ENCODE measurements around the gene SORD. TPM values are rescaled to one million over a fixed set of nuclear protein-coding genes. Genes with fewer than 3 reads are reported as not detected.
A peak's percentile ranks its signal among the peaks of the same experiment; 100 is the strongest.
"Not testable (repeated sequence)": the region's sequence is repeated elsewhere in the genome, so short reads cannot be mapped to it uniquely, and the experiment has no call there.

SORD gene
- total and polyA plus RNA-seq, 10 of the 15 experiments (the other 5 are each of a cell fraction or from before 2014, with no cell fraction given) = 7.5 to 51.6 (median 40.1) TPM

DNA sequence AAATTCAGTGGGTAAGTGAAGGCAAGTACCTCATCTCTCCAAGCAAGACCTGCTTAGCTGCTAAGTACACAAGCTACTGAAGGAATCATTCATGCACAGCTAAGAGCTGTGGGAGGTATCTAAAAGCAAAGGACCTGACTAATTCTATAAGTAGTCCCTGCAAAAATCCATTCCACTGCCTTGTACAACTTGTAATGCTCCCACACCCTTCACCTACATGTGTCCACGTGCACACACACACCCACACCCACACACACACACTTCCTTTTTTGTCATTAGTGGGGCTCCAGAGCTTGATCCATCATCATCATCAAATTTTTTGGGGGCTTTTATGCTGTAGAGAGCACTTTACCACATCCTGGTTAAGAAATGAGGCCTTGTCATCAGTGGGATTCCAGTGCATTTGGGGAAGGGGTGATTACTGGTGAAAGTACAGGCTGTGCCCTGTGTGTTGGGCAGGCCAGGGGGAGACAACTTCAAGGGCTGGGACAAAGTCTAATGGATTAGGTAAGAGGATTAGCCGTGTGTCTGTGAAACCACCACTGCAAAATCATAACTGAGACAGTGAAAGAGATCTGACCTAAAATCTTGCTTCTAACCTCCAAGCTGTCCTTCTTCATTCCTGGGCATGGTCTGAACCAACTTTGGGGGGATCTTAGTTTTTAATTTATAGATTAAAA is 19.1 kb upstream of the SORD start:
- H3K4me1 ChIP-seq (ENCODE audit: control insufficient read depth, insufficient read depth, low read length); H3K27ac ChIP-seq (ENCODE audit: control insufficient read depth, insufficient read depth); intact Hi-C loops (cut with micrococcal nuclease; ENCODE audit: unreplicated experiment); BruUV-seq (replicated peaks); H3K36me3 ChIP-seq (ENCODE audit: control insufficient read depth in 2 of 2, insufficient read depth in 2 of 2, low read length in 1 of 2); H3K4me3 ChIP-seq; H3K9ac ChIP-seq (ENCODE audit: control insufficient read depth, insufficient read depth, low read length); H2AFZ ChIP-seq (ENCODE audit: control insufficient read depth, low read depth, low read length); H3K79me2 ChIP-seq (ENCODE audit: control insufficient read depth, insufficient read depth, low read length); DNase-seq (ENCODE audit: low read depth, low spot score); H3K27me3 ChIP-seq (replicated peaks in 1 of 2; ENCODE audit: control insufficient read depth in 2 of 2, insufficient read depth in 2 of 2, low read length in 1 of 2); in situ Hi-C loops (cut with MboI); H3K9me3 ChIP-seq (replicated peaks; ENCODE audit: control insufficient read depth, insufficient read depth, low read length); H4K20me1 ChIP-seq (ENCODE audit: control insufficient read depth, insufficient read depth); POLR2A ChIA-PET; H3K4me2 ChIP-seq (ENCODE audit: control insufficient read depth, insufficient read depth): not testable (repeated sequence)
- RAD21 ChIA-PET (ENCODE audit: unreplicated experiment) = interaction anchor here (1.2 kb wide), 1 partner anchor 29 kb away, joined by 3 read pairs; no protein-coding TSS in a partner anchor
- TF ChIP-seq BHLHE40 (IDR thresholded peaks at IDR 0.05; ENCODE audit: borderline replicate concordance in 1 of 2, low read depth in 2 of 2, low read length in 1 of 2) (peak; percentile 57 to 72), CREB1 (IDR thresholded peaks at IDR 0.05; ENCODE audit: low read depth) (peak; percentile 19; the same call in 1 of the 2 replicates), MEF2A (IDR thresholded peaks at IDR 0.05; ENCODE audit: insufficient read depth, low read depth, low read length) (0 out of 2 replicates have a peak, but pooled peaks have one; percentile 35), EGR1 (IDR thresholded peaks at IDR 0.05; ENCODE audit: borderline replicate concordance in 1 of 2, low read depth in 2 of 2, low read length in 2 of 2) (peak in 1 of 2 experiments; percentile 46; a peak in 1 of 3 replicates), ATF7 (IDR thresholded peaks at IDR 0.05; ENCODE audit: low read depth) (peak; percentile 38; the same call in 1 of the 2 replicates), MEF2B (IDR thresholded peaks at IDR 0.05; ENCODE audit: partially characterized antibody, poor library complexity, severe bottlenecking) (peak; percentile 43), RUNX3 (IDR thresholded peaks at IDR 0.05; ENCODE audit: low read length) (peak; percentile 31), DPF2 (IDR thresholded peaks at IDR 0.05) (peak; percentile 56), MTA3 (IDR thresholded peaks at IDR 0.05; ENCODE audit: borderline replicate concordance, low read length) (0 out of 2 replicates have a peak, but pooled peaks have one; percentile 67), JUNB (IDR thresholded peaks at IDR 0.05) (peak; percentile 45; the same call in 1 of the 2 replicates), NFIC (IDR thresholded peaks at IDR 0.05; ENCODE audit: low read depth, low read length) (peak; percentile 71; the same call in 1 of the 2 replicates), MTA2 (IDR thresholded peaks at IDR 0.05; ENCODE audit: low read depth) (peak; percentile 26; the same call in 1 of the 2 replicates), SPI1 (IDR thresholded peaks at IDR 0.05; ENCODE audit: borderline replicate concordance, insufficient read depth, low read depth, low read length) (peak; percentile 78), IKZF2 (IDR thresholded peaks at IDR 0.05) (peak in 1 of 2 experiments; percentile 39; a peak in 1 of 4 replicates), IKZF1 (conservative IDR thresholded peaks at IDR 0.05) (0 out of 2 replicates have a peak, but pooled peaks have one; percentile 19)
- TF ChIP-seq, protein P1, sequence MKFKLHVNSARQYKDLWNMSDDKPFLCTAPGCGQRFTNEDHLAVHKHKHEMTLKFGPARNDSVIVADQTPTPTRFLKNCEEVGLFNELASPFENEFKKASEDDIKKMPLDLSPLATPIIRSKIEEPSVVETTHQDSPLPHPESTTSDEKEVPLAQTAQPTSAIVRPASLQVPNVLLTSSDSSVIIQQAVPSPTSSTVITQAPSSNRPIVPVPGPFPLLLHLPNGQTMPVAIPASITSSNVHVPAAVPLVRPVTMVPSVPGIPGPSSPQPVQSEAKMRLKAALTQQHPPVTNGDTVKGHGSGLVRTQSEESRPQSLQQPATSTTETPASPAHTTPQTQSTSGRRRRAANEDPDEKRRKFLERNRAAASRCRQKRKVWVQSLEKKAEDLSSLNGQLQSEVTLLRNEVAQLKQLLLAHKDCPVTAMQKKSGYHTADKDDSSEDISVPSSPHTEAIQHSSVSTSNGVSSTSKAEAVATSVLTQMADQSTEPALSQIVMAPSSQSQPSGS (IDR thresholded peaks at IDR 0.05; ENCODE audit: low read length) = 0 out of 2 replicates have a peak, but pooled peaks have one; percentile 28
- ATAC-seq (peak; percentile 76), FAIRE-seq (peak; percentile 84)
- SMC1A ChIA-PET (ENCODE audit: uncharacterized antibody, unreplicated experiment) = interaction anchor here (0.9 to 1.3 kb wide), 3 partner anchors 20 to 122 kb away, joined by 3 to 4 read pairs (median 3); partner anchors contain the start of gene SORD
- CTCF ChIA-PET = interaction anchor here (1.3 to 2.5 kb wide), 2 partner anchors 15 to 33 kb away, joined by 3 to 6 read pairs; no protein-coding TSS in a partner anchor
- 0% methylated on average over 2 of the region's 2 CpGs for WGBS (ENCODE audit: insufficient coverage, insufficient replicate concordance, low lambda C conversion rate, missing lambda C conversion rate)

All from GM12878 (cell line).